WTC11 (cell line): ENCODE measurements around the gene RPL36AL. TPM values are rescaled to one million over a fixed set of nuclear protein-coding genes. Genes with fewer than 3 reads are reported as not detected.

Experiments
- ATAC-seq: fragments of 200-7000 bp; cut with Tn5 transposase; 2 replicates; pipeline ENCODE4 v1.10.0; 2021; ENCODE audit warnings: mild to moderate bottlenecking, moderate library complexity
- CTCF ChIA-PET: fragments of 300-600 bp; sonication (Branson Sonifier 250); formaldehyde crosslinking; loops from one replicate; lab custom pipeline; 2021; ENCODE audit warnings: antibody characterized with exemption; lab: Charles Lee
- POLR2A ChIA-PET: fragments of 350-600 bp; sonication (Branson Sonifier 250); formaldehyde crosslinking; loops from one replicate; lab custom pipeline; 2021; ENCODE audit warnings: antibody characterized with exemption; lab: Charles Lee
- DNase-seq: peaks from one replicate; pipeline ENCODE4 v3.0.0; 2021; ENCODE audit warnings: low spot score
- H3K27ac Mint-ChIP-seq: 2 replicates; pipeline ENCODE4 v1.8.0; 2021; ENCODE audit warnings: mixed read lengths
- H3K27me3 Mint-ChIP-seq: 2 replicates; pipeline ENCODE4 v1.8.0; 2021; ENCODE audit warnings: low read depth, mild to moderate bottlenecking, moderate library complexity, mixed read lengths
- H3K36me3 Mint-ChIP-seq: 2 replicates; pipeline ENCODE4 v1.8.0; 2021; ENCODE audit warnings: mixed read lengths
- H3K4me1 Mint-ChIP-seq: 2 replicates; pipeline ENCODE4 v1.8.0; 2022; ENCODE audit warnings: mixed read lengths
- H3K4me3 Mint-ChIP-seq: 2 replicates; pipeline ENCODE4 v1.8.0; 2021; ENCODE audit warnings: mild to moderate bottlenecking, moderate library complexity, mixed read lengths
- H3K9me3 Mint-ChIP-seq: 2 replicates; pipeline ENCODE4 v1.8.0; 2021; ENCODE audit warnings: mixed read lengths
- AFF4 ChIP-seq: sonication (generic); formaldehyde crosslinking; IDR thresholded peaks from 2 replicates; pipeline ENCODE4 v1.8.1; 2023; ENCODE audit warnings: mild to moderate bottlenecking, missing genetic modification reagents, borderline replicate concordance
- ATF3 ChIP-seq: sonication (generic); formaldehyde crosslinking; conservative IDR thresholded peaks from 2 replicates; pipeline ENCODE4 v1.8.1; 2022; ENCODE audit warnings: mild to moderate bottlenecking, missing genetic modification reagents
- CBFB ChIP-seq: sonication (generic); formaldehyde crosslinking; IDR thresholded peaks from 2 replicates; pipeline ENCODE4 v1.8.1; 2022; ENCODE audit warnings: mild to moderate bottlenecking, low read depth, missing genetic modification reagents
- CTCF ChIP-seq: fragments of 200-600 bp; IDR thresholded peaks from 2 replicates; pipeline ENCODE4 v1.8.0; 2022; ENCODE audit warnings: antibody characterized with exemption
- ELF4 ChIP-seq: sonication (generic); formaldehyde crosslinking; IDR thresholded peaks from 2 replicates; pipeline ENCODE4 v1.8.1; 2022; ENCODE audit warnings: low read depth, mild to moderate bottlenecking, moderate library complexity, missing genetic modification reagents
- ERG ChIP-seq: fragments of 250-450 bp; sonication (Bioruptor Pico); IDR thresholded peaks from 2 replicates; pipeline ENCODE4 v1.8.0; 2021; ENCODE audit warnings: mild to moderate bottlenecking
- ESRRA ChIP-seq: sonication (generic); formaldehyde crosslinking; IDR thresholded peaks from 2 replicates; pipeline ENCODE4 v1.8.1; 2022; ENCODE audit warnings: mild to moderate bottlenecking, missing genetic modification reagents, borderline replicate concordance
- JAZF1 ChIP-seq: fragments of 250-450 bp; sonication (Bioruptor Pico); IDR thresholded peaks from 2 replicates; pipeline ENCODE4 v1.9.0; 2021; ENCODE audit warnings: moderate library complexity, mild to moderate bottlenecking, inconsistent platforms
- SOX15 ChIP-seq: fragments of 250-450 bp; sonication (Bioruptor Pico); IDR thresholded peaks from 2 replicates; pipeline ENCODE4 v1.9.0; 2021; ENCODE audit warnings: mild to moderate bottlenecking
- ZNF263 ChIP-seq: sonication (generic); formaldehyde crosslinking; IDR thresholded peaks from 2 replicates; pipeline ENCODE4 v1.8.1; 2022; ENCODE audit warnings: low read depth, mild to moderate bottlenecking, moderate library complexity, missing genetic modification reagents
- total RNA-seq: library from RNA; stranded (reverse); gene quantifications from 3 replicates; pipeline ENCODE4 v1.2.3, GENCODE V29; 2021
- TF ChIP-seq, protein P1 (sequence below): sonication (generic); formaldehyde crosslinking; IDR thresholded peaks from 2 replicates; pipeline ENCODE4 v1.8.1; 2022; ENCODE audit warnings: missing genetic modification reagents, borderline replicate concordance
- TF ChIP-seq, protein P2 (sequence below): sonication (generic); formaldehyde crosslinking; IDR thresholded peaks from 2 replicates; pipeline ENCODE4 v1.8.1; 2023; ENCODE audit warnings: mild to moderate bottlenecking, missing genetic modification reagents
- TF ChIP-seq, protein P3 (sequence below): sonication (generic); formaldehyde crosslinking; IDR thresholded peaks from 2 replicates; pipeline ENCODE4 v1.8.0; 2022; ENCODE audit warnings: missing genetic modification reagents
- TF ChIP-seq, protein P4 (sequence below): sonication (generic); formaldehyde crosslinking; IDR thresholded peaks from 2 replicates; pipeline ENCODE4 v1.8.1; 2022; ENCODE audit warnings: low read depth, missing genetic modification reagents, borderline replicate concordance

RPL36AL gene
- total RNA-seq, 1 experiment from 2014 or later: 212 TPM

GRCh38 chr14:49593016-49593415, 27.4 kb downstream of the RPL36AL start:
- H3K9me3 Mint-ChIP-seq: no peaks in the 10 kb centered on the region
- H3K36me3 Mint-ChIP-seq: no peaks in the 10 kb centered on the region
- no peak for ATAC-seq
- ChIA-PET POLR2A (no interaction called here), CTCF (no interaction called here)
- peaks cover 3% of the 10 kb centered on the region; the same call in 1 of the 2 replicates for H3K4me1 Mint-ChIP-seq
- DNase-seq: no peak
- no peak overlapping the region for H3K27ac Mint-ChIP-seq
- TF ChIP-seq ERG (CRISPR knock-in tag) (no peak), AFF4 (CRISPR knock-in tag) (no peak), SOX15 (CRISPR knock-in tag) (no peak), CBFB (no peak), ESRRA (CRISPR knock-in tag) (no peak), ZNF263 (no peak), ATF3 (CRISPR knock-in tag) (no peak)
- TF ChIP-seq, protein P1, sequence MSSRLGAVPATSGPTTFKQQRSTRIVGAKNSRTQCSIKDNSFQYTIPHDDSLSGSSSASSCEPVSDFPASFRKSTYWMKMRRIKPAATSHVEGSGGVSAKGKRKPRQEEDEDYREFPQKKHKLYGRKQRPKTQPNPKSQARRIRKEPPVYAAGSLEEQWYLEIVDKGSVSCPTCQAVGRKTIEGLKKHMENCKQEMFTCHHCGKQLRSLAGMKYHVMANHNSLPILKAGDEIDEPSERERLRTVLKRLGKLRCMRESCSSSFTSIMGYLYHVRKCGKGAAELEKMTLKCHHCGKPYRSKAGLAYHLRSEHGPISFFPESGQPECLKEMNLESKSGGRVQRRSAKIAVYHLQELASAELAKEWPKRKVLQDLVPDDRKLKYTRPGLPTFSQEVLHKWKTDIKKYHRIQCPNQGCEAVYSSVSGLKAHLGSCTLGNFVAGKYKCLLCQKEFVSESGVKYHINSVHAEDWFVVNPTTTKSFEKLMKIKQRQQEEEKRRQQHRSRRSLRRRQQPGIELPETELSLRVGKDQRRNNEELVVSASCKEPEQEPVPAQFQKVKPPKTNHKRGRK (CRISPR knock-in tag): no peak
- TF ChIP-seq, all 79 proteins: peak for 0
- Mint-ChIP-seq H3K27me3 (peaks cover 6% of the 10 kb centered on the region), H3K4me3 (no peak overlapping the region)

GRCh38 chr14:49589387-49589786, 31.0 kb downstream of the RPL36AL start:
- ChIA-PET POLR2A (interaction anchor here (0.7 kb wide), 1 partner anchor 31 kb away, joined by 4 read pairs; the partner anchor contains the start of genes MGAT2 and RPL36AL), CTCF (interaction anchor here (0.6 kb wide), 1 partner anchor 517 kb away, joined by 6 read pairs; no protein-coding TSS in a partner anchor)
- Mint-ChIP-seq H3K4me1 (peaks cover 3% of the 10 kb centered on the region), H3K4me3 (no peak overlapping the region), H3K27ac (no peak overlapping the region), H3K9me3 (no peaks in the 10 kb centered on the region), H3K27me3 (peaks cover 8% of the 10 kb centered on the region; the same call in 1 of the 2 replicates), H3K36me3 (peaks cover 18% of the 10 kb centered on the region)
- DNase-seq (no peak), ATAC-seq (no peak)
- TF ChIP-seq, protein P2, sequence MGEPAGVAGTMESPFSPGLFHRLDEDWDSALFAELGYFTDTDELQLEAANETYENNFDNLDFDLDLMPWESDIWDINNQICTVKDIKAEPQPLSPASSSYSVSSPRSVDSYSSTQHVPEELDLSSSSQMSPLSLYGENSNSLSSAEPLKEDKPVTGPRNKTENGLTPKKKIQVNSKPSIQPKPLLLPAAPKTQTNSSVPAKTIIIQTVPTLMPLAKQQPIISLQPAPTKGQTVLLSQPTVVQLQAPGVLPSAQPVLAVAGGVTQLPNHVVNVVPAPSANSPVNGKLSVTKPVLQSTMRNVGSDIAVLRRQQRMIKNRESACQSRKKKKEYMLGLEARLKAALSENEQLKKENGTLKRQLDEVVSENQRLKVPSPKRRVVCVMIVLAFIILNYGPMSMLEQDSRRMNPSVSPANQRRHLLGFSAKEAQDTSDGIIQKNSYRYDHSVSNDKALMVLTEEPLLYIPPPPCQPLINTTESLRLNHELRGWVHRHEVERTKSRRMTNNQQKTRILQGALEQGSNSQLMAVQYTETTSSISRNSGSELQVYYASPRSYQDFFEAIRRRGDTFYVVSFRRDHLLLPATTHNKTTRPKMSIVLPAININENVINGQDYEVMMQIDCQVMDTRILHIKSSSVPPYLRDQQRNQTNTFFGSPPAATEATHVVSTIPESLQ (CRISPR knock-in tag): no peak
- TF ChIP-seq, protein P1 (CRISPR knock-in tag): no peak
- TF ChIP-seq JAZF1 (CRISPR knock-in tag) (no peak), ELF4 (no peak), CTCF (no peak)
- TF ChIP-seq, protein P3, sequence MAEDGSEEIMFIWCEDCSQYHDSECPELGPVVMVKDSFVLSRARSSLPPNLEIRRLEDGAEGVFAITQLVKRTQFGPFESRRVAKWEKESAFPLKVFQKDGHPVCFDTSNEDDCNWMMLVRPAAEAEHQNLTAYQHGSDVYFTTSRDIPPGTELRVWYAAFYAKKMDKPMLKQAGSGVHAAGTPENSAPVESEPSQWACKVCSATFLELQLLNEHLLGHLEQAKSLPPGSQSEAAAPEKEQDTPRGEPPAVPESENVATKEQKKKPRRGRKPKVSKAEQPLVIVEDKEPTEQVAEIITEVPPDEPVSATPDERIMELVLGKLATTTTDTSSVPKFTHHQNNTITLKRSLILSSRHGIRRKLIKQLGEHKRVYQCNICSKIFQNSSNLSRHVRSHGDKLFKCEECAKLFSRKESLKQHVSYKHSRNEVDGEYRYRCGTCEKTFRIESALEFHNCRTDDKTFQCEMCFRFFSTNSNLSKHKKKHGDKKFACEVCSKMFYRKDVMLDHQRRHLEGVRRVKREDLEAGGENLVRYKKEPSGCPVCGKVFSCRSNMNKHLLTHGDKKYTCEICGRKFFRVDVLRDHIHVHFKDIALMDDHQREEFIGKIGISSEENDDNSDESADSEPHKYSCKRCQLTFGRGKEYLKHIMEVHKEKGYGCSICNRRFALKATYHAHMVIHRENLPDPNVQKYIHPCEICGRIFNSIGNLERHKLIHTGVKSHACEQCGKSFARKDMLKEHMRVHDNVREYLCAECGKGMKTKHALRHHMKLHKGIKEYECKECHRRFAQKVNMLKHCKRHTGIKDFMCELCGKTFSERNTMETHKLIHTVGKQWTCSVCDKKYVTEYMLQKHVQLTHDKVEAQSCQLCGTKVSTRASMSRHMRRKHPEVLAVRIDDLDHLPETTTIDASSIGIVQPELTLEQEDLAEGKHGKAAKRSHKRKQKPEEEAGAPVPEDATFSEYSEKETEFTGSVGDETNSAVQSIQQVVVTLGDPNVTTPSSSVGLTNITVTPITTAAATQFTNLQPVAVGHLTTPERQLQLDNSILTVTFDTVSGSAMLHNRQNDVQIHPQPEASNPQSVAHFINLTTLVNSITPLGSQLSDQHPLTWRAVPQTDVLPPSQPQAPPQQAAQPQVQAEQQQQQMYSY (CRISPR knock-in tag): no peak
- TF ChIP-seq, protein P4, sequence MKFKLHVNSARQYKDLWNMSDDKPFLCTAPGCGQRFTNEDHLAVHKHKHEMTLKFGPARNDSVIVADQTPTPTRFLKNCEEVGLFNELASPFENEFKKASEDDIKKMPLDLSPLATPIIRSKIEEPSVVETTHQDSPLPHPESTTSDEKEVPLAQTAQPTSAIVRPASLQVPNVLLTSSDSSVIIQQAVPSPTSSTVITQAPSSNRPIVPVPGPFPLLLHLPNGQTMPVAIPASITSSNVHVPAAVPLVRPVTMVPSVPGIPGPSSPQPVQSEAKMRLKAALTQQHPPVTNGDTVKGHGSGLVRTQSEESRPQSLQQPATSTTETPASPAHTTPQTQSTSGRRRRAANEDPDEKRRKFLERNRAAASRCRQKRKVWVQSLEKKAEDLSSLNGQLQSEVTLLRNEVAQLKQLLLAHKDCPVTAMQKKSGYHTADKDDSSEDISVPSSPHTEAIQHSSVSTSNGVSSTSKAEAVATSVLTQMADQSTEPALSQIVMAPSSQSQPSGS: no peak
